GM19351 (cell line): Measurements from ENCODE around the gene HP1BP3.
A peak's percentile ranks its signal among the peaks of the same experiment; 100 is the strongest.

Source experiments
- ATAC-seq: cut with Tn5 transposase; IDR thresholded peaks from one replicate; pipeline ENCODE4 v1.9.1; 2021; ENCODE audit warnings: mild to moderate bottlenecking, moderate library complexity; ENCODE audit not compliant: unreplicated experiment

The HP1BP3 gene

GRCh38 chr1:20696397-20697333 lies 90.4 kb downstream of the HP1BP3 start:
- peak; percentile 77 for ATAC-seq

GRCh38 chr1:20695515-20695914 lies 91.6 kb downstream of the HP1BP3 start:
- ATAC-seq = no peak

GRCh38 chr1:20693623-20694022 lies 93.5 kb downstream of the HP1BP3 start:
- ATAC-seq = no peak
